Measurements from ENCODE around the gene RANBP10. TPM values are rescaled to one million over a fixed set of nuclear protein-coding genes. Genes with fewer than 3 reads are reported as not detected.
"Not testable (repeated sequence)": the region's sequence is repeated elsewhere in the genome, so short reads cannot be mapped to it uniquely, and the experiment has no call there.

Gene RANBP10
- total RNA-seq, 4 donors from 2014 or later = 5.8 to 12.2 (median 8.6) TPM

DNA sequence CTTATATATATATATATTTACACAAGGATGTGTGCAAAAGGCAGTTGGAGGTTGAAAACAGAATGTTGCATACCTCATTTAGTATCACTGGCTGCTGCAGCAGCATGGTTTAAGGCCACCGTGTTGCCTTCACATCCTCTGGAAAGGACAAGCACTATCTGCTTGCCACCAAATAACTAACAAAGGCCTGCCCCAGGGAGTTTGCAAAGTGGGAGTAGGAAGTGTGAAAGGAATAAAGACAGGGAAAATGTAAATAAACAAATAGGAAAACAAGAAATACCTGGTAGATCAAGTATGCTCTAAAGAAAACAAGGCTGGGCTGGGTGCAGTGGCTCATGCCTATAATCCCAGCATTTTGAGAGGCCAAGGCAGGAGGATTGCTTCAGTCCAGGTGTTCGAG, 53.7 kb downstream of the RANBP10 start:
- TF ChIP-seq POLR2A (IDR thresholded peaks at IDR 0.05; ENCODE audit: low read depth) (no peak), POLR2AphosphoS5 (IDR thresholded peaks at IDR 0.05) (no peak), EP300 (IDR thresholded peaks at IDR 0.05) (no peak)
- TF ChIP-seq, protein P1, sequence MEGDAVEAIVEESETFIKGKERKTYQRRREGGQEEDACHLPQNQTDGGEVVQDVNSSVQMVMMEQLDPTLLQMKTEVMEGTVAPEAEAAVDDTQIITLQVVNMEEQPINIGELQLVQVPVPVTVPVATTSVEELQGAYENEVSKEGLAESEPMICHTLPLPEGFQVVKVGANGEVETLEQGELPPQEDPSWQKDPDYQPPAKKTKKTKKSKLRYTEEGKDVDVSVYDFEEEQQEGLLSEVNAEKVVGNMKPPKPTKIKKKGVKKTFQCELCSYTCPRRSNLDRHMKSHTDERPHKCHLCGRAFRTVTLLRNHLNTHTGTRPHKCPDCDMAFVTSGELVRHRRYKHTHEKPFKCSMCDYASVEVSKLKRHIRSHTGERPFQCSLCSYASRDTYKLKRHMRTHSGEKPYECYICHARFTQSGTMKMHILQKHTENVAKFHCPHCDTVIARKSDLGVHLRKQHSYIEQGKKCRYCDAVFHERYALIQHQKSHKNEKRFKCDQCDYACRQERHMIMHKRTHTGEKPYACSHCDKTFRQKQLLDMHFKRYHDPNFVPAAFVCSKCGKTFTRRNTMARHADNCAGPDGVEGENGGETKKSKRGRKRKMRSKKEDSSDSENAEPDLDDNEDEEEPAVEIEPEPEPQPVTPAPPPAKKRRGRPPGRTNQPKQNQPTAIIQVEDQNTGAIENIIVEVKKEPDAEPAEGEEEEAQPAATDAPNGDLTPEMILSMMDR (IDR thresholded peaks at IDR 0.05) = no peak
- 65% methylated on average over 2 of the region's 2 CpGs for WGBS
- H3K4me3 ChIP-seq = no peak overlapping the region
- H3K4me1 ChIP-seq = no peaks in the 10 kb centered on the region
- H3K27me3 ChIP-seq = no peaks in the 10 kb centered on the region
- DNase-seq (ENCODE audit: extremely low spot score) = no peak
- H3K9me3 ChIP-seq = no peaks in the 10 kb centered on the region
- intact Hi-C loops (cut with DNase I) = no loop called here
- H3K27ac ChIP-seq (replicated peaks in 1 of 4) = no peak overlapping the region
- H3K36me3 ChIP-seq = peaks cover 0 to 40% (median 19%) of the 10 kb centered on the region in 4 donors

DNA sequence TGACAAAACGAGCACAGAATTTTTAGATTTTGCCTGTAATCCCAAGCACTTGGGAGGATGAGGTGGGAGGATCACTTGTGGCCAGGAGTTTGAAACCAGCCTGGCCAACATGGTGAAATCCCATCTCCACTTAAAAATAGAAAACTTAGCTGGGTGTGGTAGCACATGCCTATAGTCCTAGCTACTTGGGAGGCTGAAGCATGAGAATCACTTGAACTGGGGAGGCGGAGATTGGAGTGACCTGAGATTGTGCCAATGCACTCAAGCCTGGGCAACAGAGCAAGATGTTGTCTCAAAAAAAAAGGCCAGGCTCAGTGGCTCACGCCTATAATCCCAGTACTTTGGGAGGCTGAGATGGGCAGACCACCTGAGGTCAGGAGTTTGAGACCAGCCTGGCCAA, 55.0 kb downstream of the RANBP10 start:
- H3K4me3 ChIP-seq; H3K27ac ChIP-seq (replicated peaks in 1 of 4); H3K9me3 ChIP-seq; DNase-seq (ENCODE audit: extremely low spot score); H3K27me3 ChIP-seq; intact Hi-C loops (cut with DNase I); H3K4me1 ChIP-seq: not testable (repeated sequence)
- 90% methylated on average over 3 of the region's 3 CpGs for WGBS
- peaks cover 0 to 34% (median 15%) of the 10 kb centered on the region in 4 donors for H3K36me3 ChIP-seq

DNA sequence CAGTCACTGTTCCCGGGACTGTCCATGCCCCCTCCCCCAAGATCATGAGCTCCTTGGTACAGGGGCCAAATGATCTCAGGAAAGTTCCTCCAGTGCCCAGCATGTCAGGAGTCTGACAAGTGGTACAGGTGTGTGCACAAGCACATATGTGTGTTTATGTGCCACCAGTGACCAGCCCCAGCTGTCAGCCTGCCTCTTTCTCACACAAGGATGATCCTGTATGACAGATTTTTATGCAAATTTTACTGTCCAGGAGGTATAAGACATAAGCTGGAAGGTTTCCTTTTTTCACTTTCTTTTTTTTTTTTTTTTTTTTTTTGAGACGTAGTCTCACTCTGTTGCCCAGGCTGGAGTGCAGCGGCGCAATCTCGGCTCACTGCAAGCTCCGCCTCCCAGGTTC, 55.9 kb downstream of the RANBP10 start:
- H3K4me1 ChIP-seq = no peaks in the 10 kb centered on the region
- WGBS = 96% methylated on average over 6 of the region's 6 CpGs
- H3K4me3 ChIP-seq = no peak overlapping the region
- intact Hi-C loops (cut with DNase I) = no loop called here
- peaks cover 0 to 36% (median 15%) of the 10 kb centered on the region in 4 donors for H3K36me3 ChIP-seq
- DNase-seq (ENCODE audit: extremely low spot score) = no peak
- TF ChIP-seq POLR2A (IDR thresholded peaks at IDR 0.05; ENCODE audit: low read depth) (no peak), EP300 (IDR thresholded peaks at IDR 0.05) (no peak), POLR2AphosphoS5 (IDR thresholded peaks at IDR 0.05) (no peak)
- TF ChIP-seq, protein P1 (IDR thresholded peaks at IDR 0.05) = no peak
- H3K27me3 ChIP-seq = no peaks in the 10 kb centered on the region
- no peak overlapping the region for H3K27ac ChIP-seq (replicated peaks in 1 of 4)
- H3K9me3 ChIP-seq = no peaks in the 10 kb centered on the region

DNA sequence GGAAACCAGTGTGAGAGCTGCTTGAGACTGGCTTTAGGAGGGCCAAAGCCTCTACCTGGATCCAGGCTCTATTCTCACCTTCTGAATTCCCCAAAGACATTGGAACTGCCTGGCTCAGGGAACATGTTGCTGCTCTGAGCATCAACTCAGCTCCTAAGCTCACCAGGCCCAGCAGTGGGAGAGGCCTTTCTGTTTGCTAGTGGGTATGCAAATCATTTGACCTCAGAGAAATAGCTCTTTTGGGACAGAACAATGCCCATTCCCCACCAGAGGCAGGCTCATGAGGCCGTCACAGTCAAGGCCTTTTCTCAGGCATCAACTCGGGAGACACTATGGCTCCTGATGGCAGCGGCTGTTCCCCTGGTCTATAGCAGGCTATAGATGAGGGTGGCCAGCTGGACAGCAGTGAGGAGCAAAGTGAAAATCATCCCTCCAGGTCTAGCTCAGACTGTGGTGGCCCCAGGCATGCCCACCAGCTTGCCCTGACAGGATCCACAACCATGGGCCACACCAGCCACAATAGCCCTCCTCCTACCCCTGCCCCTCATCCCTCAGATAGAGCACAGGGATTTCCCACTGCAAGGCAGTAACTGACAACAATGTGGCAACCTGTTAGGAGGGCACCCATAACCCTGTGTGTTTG, 56.8 kb downstream of the RANBP10 start:
- intact Hi-C loops (cut with DNase I) = no loop called here
- H3K27me3 ChIP-seq = no peaks in the 10 kb centered on the region
- WGBS = 100% methylated on average over 1 of the region's 3 CpGs
- H3K36me3 ChIP-seq = peaks cover under 1 to 38% (median 15%) of the 10 kb centered on the region in 4 donors
- no peaks in the 10 kb centered on the region for H3K9me3 ChIP-seq
- DNase-seq (ENCODE audit: extremely low spot score) = no peak
- no peak overlapping the region for H3K27ac ChIP-seq (replicated peaks in 1 of 4)
- H3K4me3 ChIP-seq = no peak overlapping the region
- TF ChIP-seq EP300 (IDR thresholded peaks at IDR 0.05) (no peak), POLR2A (IDR thresholded peaks at IDR 0.05; ENCODE audit: low read depth) (no peak), POLR2AphosphoS5 (IDR thresholded peaks at IDR 0.05) (no peak)
- TF ChIP-seq, protein P1 (IDR thresholded peaks at IDR 0.05) = no peak
- H3K4me1 ChIP-seq = no peaks in the 10 kb centered on the region

DNA sequence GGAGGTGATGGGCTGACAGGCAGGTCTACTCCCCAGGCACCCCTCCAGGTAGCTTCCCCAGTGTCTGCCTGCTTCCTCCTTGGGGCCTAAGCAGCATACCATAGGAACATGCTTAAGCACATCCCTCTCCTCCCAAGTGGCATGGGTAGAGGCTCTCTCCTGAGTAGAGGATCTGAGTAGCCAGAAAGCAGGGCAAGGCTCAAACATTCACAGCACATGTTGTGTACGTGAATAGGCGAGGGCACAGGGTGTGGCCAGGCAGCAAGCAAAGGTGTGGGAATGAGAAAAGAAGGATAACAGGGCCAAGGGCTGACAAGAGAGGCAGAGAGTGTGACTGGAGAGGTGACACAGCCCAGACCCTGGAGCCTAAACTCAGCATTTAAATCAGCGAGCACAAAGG, 57.5 kb downstream of the RANBP10 start:
- no peak for TF ChIP-seq EP300 (IDR thresholded peaks at IDR 0.05)
- TF ChIP-seq POLR2AphosphoS5 (IDR thresholded peaks at IDR 0.05) = no peak
- TF ChIP-seq, protein P1 (IDR thresholded peaks at IDR 0.05) = no peak
- TF ChIP-seq POLR2A (IDR thresholded peaks at IDR 0.05; ENCODE audit: low read depth) = no peak
- WGBS = 80% methylated on average over 3 of the region's 3 CpGs
- Histone ChIP-seq H3K9me3 (no peaks in the 10 kb centered on the region), H3K4me1 (no peaks in the 10 kb centered on the region), H3K27ac (replicated peaks in 1 of 4) (no peak overlapping the region), H3K4me3 (no peak overlapping the region), H3K27me3 (no peaks in the 10 kb centered on the region), H3K36me3 (peaks cover 7 to 38% (median 14%) of the 10 kb centered on the region in 4 donors)
- intact Hi-C loops (cut with DNase I) = no loop called here
- DNase-seq (ENCODE audit: extremely low spot score) = no peak
